HepG2 (cell line): ENCODE results near the gene MRFAP1L1.

ENCODE experiments used
- EP300 ChIP-seq, 3 experiments: sonication (generic) in 1 of 3; formaldehyde crosslinking in 1 of 3; IDR thresholded peaks; 2 replicates each; pipeline versions ENCODE4 v1.5.1 to v1.6.1; 2011 to 2020; ENCODE audit warnings: low read depth in 2 of 3, low read length in 2 of 3, borderline replicate concordance in 1 of 3, improper control_type of control experiment in 1 of 3, mild to moderate bottlenecking in 1 of 3, missing genetic modification reagents in 1 of 3, moderate library complexity in 1 of 3
- GABPB1 ChIP-seq: IDR thresholded peaks from 2 replicates; pipeline ENCODE4 v1.6.1; 2016; ENCODE audit warnings: mild to moderate bottlenecking, missing genetic modification reagents, moderate library complexity, missing compliant biosample characterization
- HCFC1 ChIP-seq: fragments of 150-350 bp; IDR thresholded peaks from 2 replicates; pipeline ENCODE4 v1.6.1; 2014; ENCODE audit warnings: low read depth, low read length
- MXI1 ChIP-seq: IDR thresholded peaks from 3 replicates; pipeline ENCODE4 v1.6.1; 2012; ENCODE audit warnings: low read depth, low read length, inconsistent platforms, borderline replicate concordance
- TF ChIP-seq, protein P1 (sequence below): sonication (generic); formaldehyde crosslinking; IDR thresholded peaks from 2 replicates; pipeline ENCODE4 v1.5.0; 2020; ENCODE audit warnings: mild to moderate bottlenecking, missing genetic modification reagents, moderate library complexity

DNA sequence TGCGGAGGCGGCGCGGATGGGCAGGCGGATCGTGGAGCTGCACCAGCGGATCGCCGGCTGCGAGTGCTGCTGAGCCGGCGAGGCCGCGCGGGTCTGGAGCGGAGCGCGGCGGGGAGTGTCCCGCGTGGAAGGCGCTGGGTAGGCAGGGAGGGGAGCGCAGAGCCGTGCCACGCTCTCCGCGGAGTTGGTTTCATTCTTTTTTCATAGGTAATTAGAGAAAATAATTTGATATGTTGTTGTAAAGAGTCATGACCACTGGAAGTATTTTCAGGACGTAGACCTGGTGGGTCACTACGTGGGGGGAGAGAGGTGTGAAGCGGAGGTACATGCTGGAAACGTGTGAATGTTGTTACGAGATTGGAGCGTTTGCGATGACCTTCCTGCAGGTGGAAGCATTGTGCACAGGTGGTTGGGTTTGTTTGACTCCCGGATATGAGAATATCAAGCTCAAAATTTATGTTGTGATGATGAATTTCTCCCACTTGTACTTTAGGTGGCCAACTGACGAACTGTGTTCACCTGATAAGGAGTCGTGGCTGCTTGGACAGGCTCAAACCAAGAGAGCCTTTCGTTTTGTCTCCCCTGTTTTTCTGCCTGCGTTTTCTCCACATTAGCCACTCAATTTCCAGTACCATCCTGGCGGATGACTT, 35.0 kb downstream of the MRFAP1L1 start:
- no peak for TF ChIP-seq HCFC1
- TF ChIP-seq, protein P1, sequence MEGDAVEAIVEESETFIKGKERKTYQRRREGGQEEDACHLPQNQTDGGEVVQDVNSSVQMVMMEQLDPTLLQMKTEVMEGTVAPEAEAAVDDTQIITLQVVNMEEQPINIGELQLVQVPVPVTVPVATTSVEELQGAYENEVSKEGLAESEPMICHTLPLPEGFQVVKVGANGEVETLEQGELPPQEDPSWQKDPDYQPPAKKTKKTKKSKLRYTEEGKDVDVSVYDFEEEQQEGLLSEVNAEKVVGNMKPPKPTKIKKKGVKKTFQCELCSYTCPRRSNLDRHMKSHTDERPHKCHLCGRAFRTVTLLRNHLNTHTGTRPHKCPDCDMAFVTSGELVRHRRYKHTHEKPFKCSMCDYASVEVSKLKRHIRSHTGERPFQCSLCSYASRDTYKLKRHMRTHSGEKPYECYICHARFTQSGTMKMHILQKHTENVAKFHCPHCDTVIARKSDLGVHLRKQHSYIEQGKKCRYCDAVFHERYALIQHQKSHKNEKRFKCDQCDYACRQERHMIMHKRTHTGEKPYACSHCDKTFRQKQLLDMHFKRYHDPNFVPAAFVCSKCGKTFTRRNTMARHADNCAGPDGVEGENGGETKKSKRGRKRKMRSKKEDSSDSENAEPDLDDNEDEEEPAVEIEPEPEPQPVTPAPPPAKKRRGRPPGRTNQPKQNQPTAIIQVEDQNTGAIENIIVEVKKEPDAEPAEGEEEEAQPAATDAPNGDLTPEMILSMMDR (CRISPR knock-in tag): peak; percentile 76
- TF ChIP-seq EP300 (IDR thresholded peaks at IDR 0.05; ENCODE audit: low read depth in 2 of 2, low read length in 2 of 2): no peak
- no peak for TF ChIP-seq EP300 (CRISPR knock-in tag; IDR thresholded peaks at IDR 0.05; ENCODE audit: borderline replicate concordance)
- TF ChIP-seq MXI1: no peak
- TF ChIP-seq GABPB1 (CRISPR knock-in tag): no peak
